HG03558 (cell line): ENCODE measurements around the gene WDR35.
"Not testable (repeated sequence)": the region's sequence is repeated elsewhere in the genome, so short reads cannot be mapped to it uniquely, and the experiment has no call there.

Experiments used
- ATAC-seq: cut with Tn5 transposase; IDR thresholded peaks from one replicate; pipeline ENCODE4 v1.9.1; 2021; ENCODE audit warnings: moderate number of reproducible peaks; ENCODE audit not compliant: unreplicated experiment; ENCODE audit errors: extremely low read depth

Gene WDR35

GRCh38 chr2:19944205-19944845 is 45.6 kb downstream of the WDR35 start:
- no peak for ATAC-seq

GRCh38 chr2:19943189-19943588 is 46.7 kb downstream of the WDR35 start:
- no peak for ATAC-seq

- ATAC-seq, result no peak
These were observed 47.7 kb downstream of the WDR35 start for GRCh38 chr2:19942199-19942598.

GRCh38 chr2:19937004-19937403 is 52.9 kb downstream of the WDR35 start:
- ATAC-seq, result no peak

GRCh38 chr2:19936203-19936602 is 53.7 kb downstream of the WDR35 start:
- no peak for ATAC-seq

GRCh38 chr2:19933351-19933981 is 56.4 kb downstream of the WDR35 start:
- peak; percentile 64 for ATAC-seq

- no peak for ATAC-seq
These were observed 57.0 kb downstream of the WDR35 start for GRCh38 chr2:19932928-19933327.

GRCh38 chr2:19929226-19929625 is 60.7 kb downstream of the WDR35 start:
- ATAC-seq, result no peak

GRCh38 chr2:19927816-19928215 is 62.1 kb downstream of the WDR35 start:
- not testable (repeated sequence) for ATAC-seq

GRCh38 chr2:19924526-19924925 is 65.4 kb downstream of the WDR35 start:
- ATAC-seq, result not testable (repeated sequence)

- ATAC-seq, result not testable (repeated sequence)
These were observed 67.7 kb downstream of the WDR35 start for GRCh38 chr2:19922188-19922587.

- no peak for ATAC-seq
These were observed 73.4 kb downstream of the WDR35 start for GRCh38 chr2:19916385-19916950.

- ATAC-seq, result no peak
These were observed 75.5 kb downstream of the WDR35 start for GRCh38 chr2:19914266-19914975.

- ATAC-seq, result no peak
These were observed 77.9 kb downstream of the WDR35 start for GRCh38 chr2:19911808-19912509.

GRCh38 chr2:19902216-19902740 is 87.6 kb downstream of the WDR35 start:
- no peak for ATAC-seq

GRCh38 chr2:19901442-19902215 is 88.3 kb downstream of the WDR35 start, which contains the start of gene TTC32:
Gene TTC32, minus strand, starts transcription at chr2:19901983. Its CDS starts 129 bp downstream, at chr2:19901854.
- ATAC-seq, result peak; percentile 60

- ATAC-seq, result no peak
These were observed 88.9 kb downstream of the WDR35 start for GRCh38 chr2:19900931-19901441.

GRCh38 chr2:19899985-19900930 is 89.6 kb downstream of the WDR35 start:
- no peak for ATAC-seq
